Hypothalamus (tissue), 51 donors: ENCODE data around the gene YWHAG.
"Not testable (repeated sequence)": the region's sequence is repeated elsewhere in the genome, so short reads cannot be mapped to it uniquely, and the experiment has no call there.

Source experiments
- DNase-seq, 51 donors: peaks; one replicate each; lab custom pipeline; 2025; lab: John Stamatoyannopoulos, UW

YWHAG gene

GRCh38 chr7:76326646-76327233 lies 32.1 kb downstream of the YWHAG start:
- no peak for DNase-seq

- no peak for DNase-seq
Measured at GRCh38 chr7:76325811-76326210, 33.0 kb downstream of the YWHAG start.

- DNase-seq: no peak
Measured at GRCh38 chr7:76325092-76325491, 33.7 kb downstream of the YWHAG start.

- DNase-seq: peak in 31 of 51 donors; percentile 6 to 83 (median 50)
Measured at GRCh38 chr7:76318488-76319353, 40.1 kb downstream of the YWHAG start.

GRCh38 chr7:76317782-76318487 lies 40.9 kb downstream of the YWHAG start:
- peak; percentile 79 to 99 (median 96) for DNase-seq

GRCh38 chr7:76316984-76317781 lies 41.6 kb downstream of the YWHAG start:
- DNase-seq: no peak

GRCh38 chr7:76315364-76315763 lies 43.4 kb downstream of the YWHAG start:
- peak in 2 of 51 donors; percentile 5 to 12 for DNase-seq

- not testable (repeated sequence) for DNase-seq
Measured at GRCh38 chr7:76314740-76315139, 44.1 kb downstream of the YWHAG start.

- DNase-seq: peak; percentile 48 to 98 (median 91)
Measured at GRCh38 chr7:76314042-76314721, 44.6 kb downstream of the YWHAG start.

- not testable (repeated sequence) for DNase-seq
Measured at GRCh38 chr7:76311838-76312237, 47.0 kb downstream of the YWHAG start.

GRCh38 chr7:76310102-76310957 lies 48.5 kb downstream of the YWHAG start:
- DNase-seq: peak in 39 of 51 donors; percentile 14 to 77 (median 51)

GRCh38 chr7:76309341-76310101 lies 49.3 kb downstream of the YWHAG start:
- DNase-seq: not testable (repeated sequence)

- not testable (repeated sequence) for DNase-seq
Measured at GRCh38 chr7:76308874-76309273, 49.9 kb downstream of the YWHAG start.

- DNase-seq: peak in 44 of 51 donors; percentile 9 to 87 (median 68)
Measured at GRCh38 chr7:76304888-76305375, 53.9 kb downstream of the YWHAG start.

- peak in 47 of 51 donors; percentile 20 to 85 (median 56) for DNase-seq
Measured at GRCh38 chr7:76303202-76304147, 55.3 kb downstream of the YWHAG start.

GRCh38 chr7:76302347-76303201 lies 56.2 kb downstream of the YWHAG start, which contains the start of gene HSPB1:
HSPB1 (plus strand) TSS chr7:76302673; CDS start chr7:76302713, 40 bp downstream.
- peak in 50 of 51 donors; percentile 24 to 92 (median 74) for DNase-seq
